Measurements from ENCODE around the gene WDR35. TPM values are rescaled to one million over a fixed set of nuclear protein-coding genes. Genes with fewer than 3 reads are reported as not detected.

Gene WDR35
- total RNA-seq, 1 experiment from 2014 or later = 15.5 TPM

DNA sequence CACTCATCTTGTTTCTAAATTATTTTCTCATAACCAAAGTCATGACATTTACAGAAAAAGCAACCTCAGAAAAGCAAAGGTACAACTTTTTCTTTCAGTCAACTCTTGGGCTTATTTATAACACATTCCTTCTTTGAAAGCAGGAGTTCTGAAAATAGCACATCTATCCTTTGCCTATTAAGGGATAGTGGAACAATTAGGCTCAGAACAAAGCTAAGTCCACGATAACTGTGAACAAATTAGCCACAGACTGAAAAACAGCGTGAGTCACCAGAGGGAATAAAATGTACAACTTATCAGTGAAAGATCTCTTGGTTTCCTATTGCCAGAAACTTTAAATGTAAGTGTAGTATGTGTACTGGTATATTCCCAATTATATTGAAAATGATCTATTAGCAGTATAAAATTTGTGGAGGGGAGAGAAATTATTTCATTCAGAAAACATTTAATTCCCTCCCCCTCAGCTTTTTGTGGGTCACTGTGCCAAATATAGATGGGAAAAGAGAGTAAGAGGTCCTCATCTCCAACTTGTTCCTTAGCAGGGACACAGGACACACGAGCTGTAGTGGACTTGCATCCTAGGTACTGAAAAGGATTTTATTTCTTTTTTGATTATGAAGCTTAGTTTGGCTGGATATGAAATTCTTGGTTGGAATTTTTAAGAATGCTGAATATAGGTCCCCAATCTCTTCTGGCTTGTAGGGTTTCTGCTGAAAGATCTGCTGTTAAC lies 38.0 kb upstream of the WDR35 start:
- Mint-ChIP-seq H3K27me3 (ENCODE audit: low read depth) (no peaks in the 10 kb centered on the region), H3K36me3 (peaks cover 41% of the 10 kb centered on the region), H3K9me3 (peaks cover 7% of the 10 kb centered on the region), H3K4me1 (no peaks in the 10 kb centered on the region), H3K27ac (no peak overlapping the region; the same call in 1 of the 2 replicates), H3K4me3 (no peak overlapping the region)
- ChIA-PET POLR2A (no interaction called here), CTCF (interaction anchor here (0.9 to 1.4 kb wide), 2 partner anchors 12 kb away, joined by 3 to 5 read pairs; no protein-coding TSS in a partner anchor)
- ATAC-seq (no peak), DNase-seq (ENCODE audit: low spot score) (no peak)
- TF ChIP-seq, protein P1, sequence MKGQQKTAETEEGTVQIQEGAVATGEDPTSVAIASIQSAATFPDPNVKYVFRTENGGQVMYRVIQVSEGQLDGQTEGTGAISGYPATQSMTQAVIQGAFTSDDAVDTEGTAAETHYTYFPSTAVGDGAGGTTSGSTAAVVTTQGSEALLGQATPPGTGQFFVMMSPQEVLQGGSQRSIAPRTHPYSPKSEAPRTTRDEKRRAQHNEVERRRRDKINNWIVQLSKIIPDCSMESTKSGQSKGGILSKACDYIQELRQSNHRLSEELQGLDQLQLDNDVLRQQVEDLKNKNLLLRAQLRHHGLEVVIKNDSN (CRISPR knock-in tag; IDR thresholded peaks at IDR 0.05) = no peak
- TF ChIP-seq KAT7 (CRISPR knock-in tag; IDR thresholded peaks at IDR 0.05; ENCODE audit: borderline replicate concordance) = no peak
- TF ChIP-seq SOX15 (CRISPR knock-in tag; IDR thresholded peaks at IDR 0.05) = no peak
- no peak for TF ChIP-seq TEAD1 (CRISPR knock-in tag; IDR thresholded peaks at IDR 0.05)
- TF ChIP-seq ATF1 (CRISPR knock-in tag; IDR thresholded peaks at IDR 0.05) = no peak
- TF ChIP-seq, protein P2, sequence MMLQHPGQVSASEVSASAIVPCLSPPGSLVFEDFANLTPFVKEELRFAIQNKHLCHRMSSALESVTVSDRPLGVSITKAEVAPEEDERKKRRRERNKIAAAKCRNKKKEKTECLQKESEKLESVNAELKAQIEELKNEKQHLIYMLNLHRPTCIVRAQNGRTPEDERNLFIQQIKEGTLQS (CRISPR knock-in tag; conservative IDR thresholded peaks at IDR 0.05) = no peak
- no peak for TF ChIP-seq TCF7 (CRISPR knock-in tag; IDR thresholded peaks at IDR 0.05; ENCODE audit: low read depth)
- no peak for TF ChIP-seq MXD4 (CRISPR knock-in tag; IDR thresholded peaks at IDR 0.05; ENCODE audit: borderline replicate concordance)
- TF ChIP-seq NFE2L1 (CRISPR knock-in tag; IDR thresholded peaks at IDR 0.05) = no peak
- TF ChIP-seq, protein P3, sequence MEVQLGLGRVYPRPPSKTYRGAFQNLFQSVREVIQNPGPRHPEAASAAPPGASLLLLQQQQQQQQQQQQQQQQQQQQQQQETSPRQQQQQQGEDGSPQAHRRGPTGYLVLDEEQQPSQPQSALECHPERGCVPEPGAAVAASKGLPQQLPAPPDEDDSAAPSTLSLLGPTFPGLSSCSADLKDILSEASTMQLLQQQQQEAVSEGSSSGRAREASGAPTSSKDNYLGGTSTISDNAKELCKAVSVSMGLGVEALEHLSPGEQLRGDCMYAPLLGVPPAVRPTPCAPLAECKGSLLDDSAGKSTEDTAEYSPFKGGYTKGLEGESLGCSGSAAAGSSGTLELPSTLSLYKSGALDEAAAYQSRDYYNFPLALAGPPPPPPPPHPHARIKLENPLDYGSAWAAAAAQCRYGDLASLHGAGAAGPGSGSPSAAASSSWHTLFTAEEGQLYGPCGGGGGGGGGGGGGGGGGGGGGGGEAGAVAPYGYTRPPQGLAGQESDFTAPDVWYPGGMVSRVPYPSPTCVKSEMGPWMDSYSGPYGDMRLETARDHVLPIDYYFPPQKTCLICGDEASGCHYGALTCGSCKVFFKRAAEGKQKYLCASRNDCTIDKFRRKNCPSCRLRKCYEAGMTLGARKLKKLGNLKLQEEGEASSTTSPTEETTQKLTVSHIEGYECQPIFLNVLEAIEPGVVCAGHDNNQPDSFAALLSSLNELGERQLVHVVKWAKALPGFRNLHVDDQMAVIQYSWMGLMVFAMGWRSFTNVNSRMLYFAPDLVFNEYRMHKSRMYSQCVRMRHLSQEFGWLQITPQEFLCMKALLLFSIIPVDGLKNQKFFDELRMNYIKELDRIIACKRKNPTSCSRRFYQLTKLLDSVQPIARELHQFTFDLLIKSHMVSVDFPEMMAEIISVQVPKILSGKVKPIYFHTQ (CRISPR knock-in tag; IDR thresholded peaks at IDR 0.05) = no peak
- no peak for TF ChIP-seq SMAD3 (CRISPR knock-in tag; IDR thresholded peaks at IDR 0.05; ENCODE audit: borderline replicate concordance)
- TF ChIP-seq, protein P4, sequence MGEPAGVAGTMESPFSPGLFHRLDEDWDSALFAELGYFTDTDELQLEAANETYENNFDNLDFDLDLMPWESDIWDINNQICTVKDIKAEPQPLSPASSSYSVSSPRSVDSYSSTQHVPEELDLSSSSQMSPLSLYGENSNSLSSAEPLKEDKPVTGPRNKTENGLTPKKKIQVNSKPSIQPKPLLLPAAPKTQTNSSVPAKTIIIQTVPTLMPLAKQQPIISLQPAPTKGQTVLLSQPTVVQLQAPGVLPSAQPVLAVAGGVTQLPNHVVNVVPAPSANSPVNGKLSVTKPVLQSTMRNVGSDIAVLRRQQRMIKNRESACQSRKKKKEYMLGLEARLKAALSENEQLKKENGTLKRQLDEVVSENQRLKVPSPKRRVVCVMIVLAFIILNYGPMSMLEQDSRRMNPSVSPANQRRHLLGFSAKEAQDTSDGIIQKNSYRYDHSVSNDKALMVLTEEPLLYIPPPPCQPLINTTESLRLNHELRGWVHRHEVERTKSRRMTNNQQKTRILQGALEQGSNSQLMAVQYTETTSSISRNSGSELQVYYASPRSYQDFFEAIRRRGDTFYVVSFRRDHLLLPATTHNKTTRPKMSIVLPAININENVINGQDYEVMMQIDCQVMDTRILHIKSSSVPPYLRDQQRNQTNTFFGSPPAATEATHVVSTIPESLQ (CRISPR knock-in tag; IDR thresholded peaks at IDR 0.05) = no peak
- no peak for TF ChIP-seq ZNF232 (CRISPR knock-in tag; IDR thresholded peaks at IDR 0.05)
- TF ChIP-seq MYBL2 (CRISPR knock-in tag; IDR thresholded peaks at IDR 0.05) = no peak
- TF ChIP-seq SMAD4 (CRISPR knock-in tag; IDR thresholded peaks at IDR 0.05) = no peak
- no peak for TF ChIP-seq NFATC4 (CRISPR knock-in tag; IDR thresholded peaks at IDR 0.05)
- TF ChIP-seq IRF2 (CRISPR knock-in tag; IDR thresholded peaks at IDR 0.05; ENCODE audit: borderline replicate concordance, low read depth) = no peak
- TF ChIP-seq RORB (CRISPR knock-in tag; IDR thresholded peaks at IDR 0.05) = no peak
- no peak for TF ChIP-seq JAZF1 (CRISPR knock-in tag; IDR thresholded peaks at IDR 0.05)

DNA sequence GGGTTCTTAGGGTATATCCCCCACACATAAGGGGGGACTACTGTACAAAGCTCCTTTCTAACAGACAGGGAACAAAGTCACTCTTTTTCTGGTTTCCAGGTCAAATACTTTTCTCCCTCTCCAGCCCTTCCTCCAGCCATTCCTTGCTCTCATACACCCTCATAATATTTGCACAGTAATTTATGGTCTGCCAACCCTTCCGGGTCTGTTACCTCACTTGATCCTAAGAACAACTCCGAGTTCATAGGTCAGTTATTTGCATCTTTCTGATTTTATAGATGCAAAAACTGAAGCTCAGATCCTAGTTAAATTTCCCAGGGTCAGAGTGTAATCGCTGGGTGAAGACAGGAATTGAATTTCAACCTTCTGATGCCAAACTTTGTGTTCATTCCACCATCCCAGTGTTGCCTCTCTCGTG lies 37.4 kb upstream of the WDR35 start:
- Mint-ChIP-seq H3K27me3 (ENCODE audit: low read depth) (no peaks in the 10 kb centered on the region), H3K4me1 (no peaks in the 10 kb centered on the region), H3K36me3 (peaks cover 38% of the 10 kb centered on the region), H3K4me3 (no peak overlapping the region), H3K9me3 (peaks cover 12% of the 10 kb centered on the region), H3K27ac (no peak overlapping the region)
- CTCF ChIA-PET = interaction anchor here (1.4 kb wide), 1 partner anchor 12 kb away, joined by 5 read pairs; no protein-coding TSS in a partner anchor
- ATAC-seq = no peak
- POLR2A ChIA-PET = no interaction called here
- no peak for DNase-seq (ENCODE audit: low spot score)
- TF ChIP-seq NFATC4 (CRISPR knock-in tag; IDR thresholded peaks at IDR 0.05) = no peak
- TF ChIP-seq CREM (CRISPR knock-in tag; IDR thresholded peaks at IDR 0.05) = no peak
- TF ChIP-seq, protein P5, sequence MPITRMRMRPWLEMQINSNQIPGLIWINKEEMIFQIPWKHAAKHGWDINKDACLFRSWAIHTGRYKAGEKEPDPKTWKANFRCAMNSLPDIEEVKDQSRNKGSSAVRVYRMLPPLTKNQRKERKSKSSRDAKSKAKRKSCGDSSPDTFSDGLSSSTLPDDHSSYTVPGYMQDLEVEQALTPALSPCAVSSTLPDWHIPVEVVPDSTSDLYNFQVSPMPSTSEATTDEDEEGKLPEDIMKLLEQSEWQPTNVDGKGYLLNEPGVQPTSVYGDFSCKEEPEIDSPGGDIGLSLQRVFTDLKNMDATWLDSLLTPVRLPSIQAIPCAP (CRISPR knock-in tag; IDR thresholded peaks at IDR 0.05) = no peak
- TF ChIP-seq, protein P6, sequence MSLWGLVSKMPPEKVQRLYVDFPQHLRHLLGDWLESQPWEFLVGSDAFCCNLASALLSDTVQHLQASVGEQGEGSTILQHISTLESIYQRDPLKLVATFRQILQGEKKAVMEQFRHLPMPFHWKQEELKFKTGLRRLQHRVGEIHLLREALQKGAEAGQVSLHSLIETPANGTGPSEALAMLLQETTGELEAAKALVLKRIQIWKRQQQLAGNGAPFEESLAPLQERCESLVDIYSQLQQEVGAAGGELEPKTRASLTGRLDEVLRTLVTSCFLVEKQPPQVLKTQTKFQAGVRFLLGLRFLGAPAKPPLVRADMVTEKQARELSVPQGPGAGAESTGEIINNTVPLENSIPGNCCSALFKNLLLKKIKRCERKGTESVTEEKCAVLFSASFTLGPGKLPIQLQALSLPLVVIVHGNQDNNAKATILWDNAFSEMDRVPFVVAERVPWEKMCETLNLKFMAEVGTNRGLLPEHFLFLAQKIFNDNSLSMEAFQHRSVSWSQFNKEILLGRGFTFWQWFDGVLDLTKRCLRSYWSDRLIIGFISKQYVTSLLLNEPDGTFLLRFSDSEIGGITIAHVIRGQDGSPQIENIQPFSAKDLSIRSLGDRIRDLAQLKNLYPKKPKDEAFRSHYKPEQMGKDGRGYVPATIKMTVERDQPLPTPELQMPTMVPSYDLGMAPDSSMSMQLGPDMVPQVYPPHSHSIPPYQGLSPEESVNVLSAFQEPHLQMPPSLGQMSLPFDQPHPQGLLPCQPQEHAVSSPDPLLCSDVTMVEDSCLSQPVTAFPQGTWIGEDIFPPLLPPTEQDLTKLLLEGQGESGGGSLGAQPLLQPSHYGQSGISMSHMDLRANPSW (CRISPR knock-in tag; conservative IDR thresholded peaks at IDR 0.05; ENCODE audit: low read depth) = no peak
- TF ChIP-seq, protein P7, sequence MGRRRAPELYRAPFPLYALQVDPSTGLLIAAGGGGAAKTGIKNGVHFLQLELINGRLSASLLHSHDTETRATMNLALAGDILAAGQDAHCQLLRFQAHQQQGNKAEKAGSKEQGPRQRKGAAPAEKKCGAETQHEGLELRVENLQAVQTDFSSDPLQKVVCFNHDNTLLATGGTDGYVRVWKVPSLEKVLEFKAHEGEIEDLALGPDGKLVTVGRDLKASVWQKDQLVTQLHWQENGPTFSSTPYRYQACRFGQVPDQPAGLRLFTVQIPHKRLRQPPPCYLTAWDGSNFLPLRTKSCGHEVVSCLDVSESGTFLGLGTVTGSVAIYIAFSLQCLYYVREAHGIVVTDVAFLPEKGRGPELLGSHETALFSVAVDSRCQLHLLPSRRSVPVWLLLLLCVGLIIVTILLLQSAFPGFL (CRISPR knock-in tag; IDR thresholded peaks at IDR 0.05; ENCODE audit: borderline replicate concordance) = no peak
- TF ChIP-seq TCF7 (CRISPR knock-in tag; IDR thresholded peaks at IDR 0.05; ENCODE audit: low read depth) = no peak
- TF ChIP-seq, protein P8, sequence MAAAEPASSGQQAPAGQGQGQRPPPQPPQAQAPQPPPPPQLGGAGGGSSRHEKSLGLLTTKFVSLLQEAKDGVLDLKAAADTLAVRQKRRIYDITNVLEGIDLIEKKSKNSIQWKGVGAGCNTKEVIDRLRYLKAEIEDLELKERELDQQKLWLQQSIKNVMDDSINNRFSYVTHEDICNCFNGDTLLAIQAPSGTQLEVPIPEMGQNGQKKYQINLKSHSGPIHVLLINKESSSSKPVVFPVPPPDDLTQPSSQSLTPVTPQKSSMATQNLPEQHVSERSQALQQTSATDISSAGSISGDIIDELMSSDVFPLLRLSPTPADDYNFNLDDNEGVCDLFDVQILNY (CRISPR knock-in tag; IDR thresholded peaks at IDR 0.05) = no peak
